Activated naive CD4-positive, alpha-beta T cell treated with anti-CD3 and anti-CD28 coated beads, Interleukin-2, amount 50 U/mL, for 16 hours (primary cell): ENCODE measurements around the gene CH25H.

Experiments used
- DNase-seq: peaks from one replicate; pipeline ENCODE4 v3.0.0-alpha.2; 2020

The CH25H gene

GRCh38 chr10:89228962-89229361, 21.8 kb upstream of the CH25H start:
- no peak for DNase-seq

GRCh38 chr10:89228146-89228545, 21.0 kb upstream of the CH25H start:
- DNase-seq, result no peak

GRCh38 chr10:89226891-89227290, 19.8 kb upstream of the CH25H start:
- no peak for DNase-seq

- no peak for DNase-seq
Observed at GRCh38 chr10:89224739-89225443, 17.8 kb upstream of the CH25H start.

DNA sequence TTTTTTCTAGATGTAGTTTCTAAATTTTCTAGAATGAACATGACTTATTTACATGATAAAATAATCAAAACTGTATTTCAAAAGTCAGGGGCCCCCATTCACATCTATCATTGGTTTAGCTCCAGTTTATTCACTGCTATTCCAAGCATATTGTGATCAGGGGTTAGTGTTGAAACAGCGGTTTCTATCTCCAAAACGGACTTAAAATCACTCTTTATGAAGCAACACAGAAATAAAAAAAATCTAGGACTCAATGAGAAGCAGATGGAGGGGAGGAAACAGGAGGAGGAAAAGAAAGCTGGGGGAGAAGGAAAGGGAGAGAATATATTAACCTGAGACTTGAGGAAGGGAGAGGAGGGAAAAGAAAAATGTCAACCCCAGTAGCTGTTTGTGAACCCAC, 14.8 kb upstream of the CH25H start:
- DNase-seq, result no peak

- DNase-seq, result no peak
Observed at GRCh38 chr10:89219513-89220218, 12.5 kb upstream of the CH25H start.

DNA sequence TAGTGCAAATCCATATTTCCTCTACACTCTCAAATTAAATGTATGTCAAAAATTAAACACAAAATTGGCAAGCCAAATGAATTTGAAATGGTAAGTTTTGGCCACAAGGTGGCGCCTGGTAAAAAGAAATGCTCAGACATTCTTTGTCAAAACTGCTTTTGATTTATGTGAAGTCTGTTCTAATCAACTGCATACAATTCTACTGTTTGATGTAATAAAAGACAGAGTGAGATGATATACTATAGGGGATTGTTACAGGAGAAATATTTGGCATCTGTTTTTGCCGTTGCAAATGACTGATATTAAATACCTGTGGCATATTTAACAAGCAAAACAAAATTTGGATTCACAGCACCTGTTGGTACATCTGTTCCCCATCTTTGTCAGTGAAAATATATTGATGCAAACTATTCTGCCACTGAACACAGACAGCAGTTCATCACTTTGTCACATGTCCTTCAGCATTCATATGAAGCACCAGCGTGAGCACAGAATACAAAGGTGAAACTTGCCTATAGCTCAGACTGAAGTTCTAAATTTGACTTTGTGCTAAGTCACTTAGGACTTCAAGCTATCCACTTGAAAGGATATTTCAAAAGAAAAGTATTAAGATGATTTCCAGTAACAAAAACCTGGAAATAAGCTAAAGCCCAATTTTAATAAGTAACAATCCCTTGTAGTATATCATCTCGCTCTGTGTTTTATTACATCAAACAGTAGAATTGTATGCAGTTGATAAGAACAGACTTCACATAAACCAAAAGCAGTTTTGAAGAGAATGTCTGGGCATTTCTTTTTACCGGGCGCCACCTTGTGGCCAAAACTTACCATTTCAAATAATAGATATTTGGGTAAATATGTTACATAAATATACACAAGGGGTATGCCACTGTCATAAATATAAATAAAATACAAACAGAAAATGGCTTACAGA, 10.2 kb upstream of the CH25H start:
- DNase-seq, result peak; percentile 64

DNA sequence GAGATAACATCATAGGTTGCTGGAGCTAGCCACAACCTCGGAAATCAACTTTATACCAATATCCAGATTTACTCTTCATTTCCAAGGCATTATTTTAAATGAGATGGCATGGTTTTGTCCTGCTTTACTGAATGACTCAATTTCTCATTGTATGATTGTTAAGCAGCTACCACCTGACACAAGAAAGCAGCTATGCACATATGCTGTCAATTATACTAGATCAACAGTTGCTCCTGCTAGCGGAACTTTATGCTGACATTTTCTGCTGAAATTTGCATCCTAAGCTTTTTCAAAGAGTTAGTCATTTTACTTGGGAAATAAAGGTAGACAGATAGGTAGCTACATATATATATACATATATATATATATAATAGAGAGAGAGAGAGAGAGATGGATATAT, 8.9 kb upstream of the CH25H start:
- no peak for DNase-seq

DNA sequence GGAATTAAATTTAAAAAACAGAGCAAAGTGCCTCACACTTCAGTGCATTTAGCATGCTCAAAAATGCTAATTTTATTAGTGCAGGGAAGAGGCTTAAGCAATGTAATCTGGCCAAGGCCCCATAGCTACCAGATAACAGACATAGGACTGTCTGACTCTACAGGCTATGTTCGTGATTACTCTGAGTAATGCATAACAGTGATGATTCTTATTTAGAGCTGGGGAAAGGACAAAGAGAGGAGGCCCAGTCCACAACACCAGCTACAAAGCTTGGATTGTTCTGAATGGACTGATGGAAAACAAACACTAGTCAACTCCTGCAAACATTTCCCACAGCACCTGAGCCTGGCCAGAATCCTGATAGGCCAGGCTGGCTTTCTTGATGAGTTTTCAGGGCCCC, 8.4 kb upstream of the CH25H start:
- DNase-seq, result no peak

DNA sequence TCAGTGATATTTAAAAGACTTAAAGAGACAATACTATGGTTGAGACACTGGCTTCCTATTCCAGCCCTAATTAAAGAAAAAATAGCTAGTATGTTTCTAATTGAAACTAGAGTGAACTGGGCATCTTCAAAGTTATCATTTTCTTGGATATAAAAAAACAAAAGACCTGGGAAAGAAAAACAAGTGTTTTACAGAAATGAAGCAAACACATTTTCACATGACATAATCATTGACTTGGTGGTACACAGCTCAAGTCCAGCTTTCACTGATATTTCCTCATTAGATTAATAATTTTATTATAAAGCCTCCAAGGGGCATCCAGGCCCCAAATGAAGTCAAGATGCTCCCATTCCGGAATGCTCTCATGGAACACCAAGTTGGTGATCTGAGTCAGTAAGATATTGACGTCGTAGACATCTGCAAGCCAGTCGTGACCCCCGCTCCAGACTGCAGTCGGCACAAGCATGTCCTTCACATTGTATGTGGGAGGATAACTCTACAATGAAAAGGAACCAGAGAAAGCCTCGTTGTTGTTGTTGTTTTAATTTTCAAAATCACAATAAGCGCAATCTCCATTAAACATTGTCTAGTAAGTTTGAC, 7.5 kb upstream of the CH25H start:
- no peak for DNase-seq

DNA sequence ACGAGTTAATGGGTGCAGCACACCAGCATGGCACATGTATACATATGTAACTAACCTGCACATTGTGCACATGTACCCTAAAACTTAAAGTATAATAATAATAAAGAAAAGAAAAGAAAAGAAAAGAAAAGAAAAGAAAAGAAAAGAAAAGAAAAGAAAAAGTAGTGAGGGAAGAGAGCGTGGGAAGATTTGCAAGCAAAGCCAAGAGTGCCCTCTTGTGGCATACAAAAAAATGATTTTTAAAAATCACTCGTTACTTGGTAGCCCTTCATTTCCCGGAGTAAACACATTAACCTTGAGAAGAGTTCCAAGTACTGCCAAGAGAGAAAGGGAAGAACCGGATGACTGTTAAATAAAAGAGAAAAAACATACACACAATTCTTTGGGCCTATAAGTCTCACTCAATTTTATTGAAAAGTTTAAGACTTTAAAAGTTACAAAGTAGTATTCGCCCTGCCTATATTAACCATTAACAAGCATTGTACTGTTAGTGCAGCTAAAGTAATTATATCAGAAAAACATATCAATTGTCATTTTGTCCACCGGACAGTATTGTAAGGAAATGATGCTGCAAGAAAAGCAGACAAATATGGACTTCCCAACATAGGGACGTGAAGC, 6.2 kb upstream of the CH25H start:
- DNase-seq, result no peak

- DNase-seq, result no peak
Observed at GRCh38 chr10:89210794-89211425, 3.8 kb upstream of the CH25H start.

- no peak for DNase-seq
Observed at GRCh38 chr10:89209718-89210117, 2.6 kb upstream of the CH25H start.

GRCh38 chr10:89207801-89208551, 859 bp upstream of the CH25H start:
- DNase-seq, result peak; percentile 18

- peak; percentile 29 for DNase-seq
Observed at GRCh38 chr10:89206402-89207180, 526 bp downstream of the CH25H start.

DNA sequence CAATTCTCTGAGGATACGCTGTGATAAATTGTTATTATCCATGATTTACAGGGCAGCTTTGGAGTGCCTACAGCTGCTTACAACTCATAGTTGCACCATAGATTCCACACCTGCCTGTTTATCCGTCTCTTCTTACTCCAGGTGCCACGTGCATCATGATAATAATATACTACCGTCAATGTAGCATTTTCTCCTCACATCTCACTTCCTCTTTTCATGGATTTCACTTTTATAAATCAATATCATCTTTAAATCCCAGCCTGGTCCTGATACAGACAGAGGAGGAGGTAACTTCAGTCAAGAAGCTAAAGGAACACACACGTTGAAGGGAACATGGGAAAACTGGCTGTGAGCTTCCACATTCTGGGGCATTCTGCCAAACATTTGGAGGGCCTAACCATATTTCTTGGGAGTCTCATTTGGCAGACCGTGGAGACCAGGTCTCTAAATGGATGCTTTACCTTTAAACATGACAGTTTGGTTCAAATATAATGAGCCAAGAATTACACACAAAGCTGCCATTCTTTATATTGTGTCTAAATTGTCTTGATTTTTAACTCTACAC, 2.4 kb downstream of the CH25H start:
- DNase-seq, result no peak

DNA sequence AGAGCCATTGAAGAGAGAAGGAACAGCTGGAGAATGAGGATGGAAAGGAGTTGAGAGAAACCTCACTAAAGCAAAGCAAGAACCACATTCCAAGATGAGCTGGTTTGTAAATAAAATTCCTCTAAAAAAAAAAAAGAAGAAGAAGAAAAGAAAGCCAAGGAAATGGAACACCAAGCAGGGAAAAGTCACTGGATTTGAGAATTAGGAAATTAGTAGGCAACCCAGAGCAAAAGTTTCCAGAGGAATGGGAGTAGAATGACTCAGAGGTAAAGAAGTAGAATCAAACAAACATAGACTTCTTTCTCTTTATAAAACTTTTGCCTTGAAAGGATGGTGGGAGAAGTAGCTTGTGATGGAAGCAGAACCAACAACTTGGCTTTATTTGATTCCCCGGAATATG, 3.9 kb downstream of the CH25H start:
- no peak for DNase-seq

DNA sequence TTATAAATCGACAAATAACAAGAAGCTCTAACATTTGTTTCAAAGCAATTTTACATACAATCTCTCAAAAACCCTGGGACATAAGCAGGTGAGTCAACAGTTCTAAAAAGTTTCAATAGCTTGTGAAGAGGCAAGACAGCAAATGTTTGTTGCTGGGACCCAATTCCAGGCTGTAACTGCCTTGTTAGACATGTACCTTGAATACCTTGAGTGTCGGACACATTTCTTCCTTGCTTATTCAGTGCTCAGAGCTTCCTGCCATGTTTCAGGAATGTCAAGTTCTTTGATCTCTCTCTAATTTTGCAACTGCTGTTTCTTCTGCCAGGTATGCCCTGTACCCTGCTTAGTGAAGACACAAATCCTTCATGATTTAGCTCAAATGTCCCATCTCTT, 5.1 kb downstream of the CH25H start:
- DNase-seq, result no peak

DNA sequence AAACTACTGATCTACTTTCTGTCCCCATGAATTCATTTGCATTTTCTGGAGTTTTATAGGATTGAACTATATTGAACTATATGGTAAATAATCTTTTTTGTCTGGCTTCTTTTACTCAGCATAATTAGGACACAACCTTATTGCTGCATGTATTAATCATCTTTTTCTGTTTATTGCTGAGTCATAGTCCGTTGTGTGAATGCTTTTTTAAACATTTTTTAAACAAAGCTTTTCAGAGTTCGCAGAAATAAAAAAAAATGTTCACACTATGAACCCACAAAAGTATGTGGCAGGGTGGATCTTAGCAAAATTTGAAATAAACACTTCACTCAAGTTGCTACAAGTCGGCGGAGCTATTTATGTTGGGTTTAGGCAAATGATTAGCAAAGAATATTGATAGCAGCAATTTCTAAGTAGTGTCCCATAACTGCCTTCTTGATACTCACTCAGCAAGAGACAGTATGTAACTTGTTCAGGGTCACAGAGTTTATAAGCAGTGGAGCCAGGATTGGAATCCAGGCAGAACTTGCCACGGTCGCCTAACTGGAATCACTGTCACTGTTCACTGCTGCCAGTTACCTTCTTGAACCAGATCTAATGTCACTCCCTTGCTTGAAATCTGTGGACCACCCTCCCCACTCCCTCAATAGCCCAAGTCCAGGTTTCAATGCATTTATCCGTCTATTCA, 5.6 kb downstream of the CH25H start:
- DNase-seq, result no peak

- no peak for DNase-seq
Observed at GRCh38 chr10:89197473-89197872, 9.6 kb downstream of the CH25H start.
